AML-193 (cell line): ENCODE measurements around the gene GOLGA6L22.
"Not testable (repeated sequence)": the region's sequence is repeated elsewhere in the genome, so short reads cannot be mapped to it uniquely, and the experiment has no call there.

ENCODE experiments used
- DNase-seq, 2 experiments: peaks; one replicate each; lab custom pipeline; 2025; lab: John Stamatoyannopoulos, UW

The GOLGA6L22 gene, protein sequence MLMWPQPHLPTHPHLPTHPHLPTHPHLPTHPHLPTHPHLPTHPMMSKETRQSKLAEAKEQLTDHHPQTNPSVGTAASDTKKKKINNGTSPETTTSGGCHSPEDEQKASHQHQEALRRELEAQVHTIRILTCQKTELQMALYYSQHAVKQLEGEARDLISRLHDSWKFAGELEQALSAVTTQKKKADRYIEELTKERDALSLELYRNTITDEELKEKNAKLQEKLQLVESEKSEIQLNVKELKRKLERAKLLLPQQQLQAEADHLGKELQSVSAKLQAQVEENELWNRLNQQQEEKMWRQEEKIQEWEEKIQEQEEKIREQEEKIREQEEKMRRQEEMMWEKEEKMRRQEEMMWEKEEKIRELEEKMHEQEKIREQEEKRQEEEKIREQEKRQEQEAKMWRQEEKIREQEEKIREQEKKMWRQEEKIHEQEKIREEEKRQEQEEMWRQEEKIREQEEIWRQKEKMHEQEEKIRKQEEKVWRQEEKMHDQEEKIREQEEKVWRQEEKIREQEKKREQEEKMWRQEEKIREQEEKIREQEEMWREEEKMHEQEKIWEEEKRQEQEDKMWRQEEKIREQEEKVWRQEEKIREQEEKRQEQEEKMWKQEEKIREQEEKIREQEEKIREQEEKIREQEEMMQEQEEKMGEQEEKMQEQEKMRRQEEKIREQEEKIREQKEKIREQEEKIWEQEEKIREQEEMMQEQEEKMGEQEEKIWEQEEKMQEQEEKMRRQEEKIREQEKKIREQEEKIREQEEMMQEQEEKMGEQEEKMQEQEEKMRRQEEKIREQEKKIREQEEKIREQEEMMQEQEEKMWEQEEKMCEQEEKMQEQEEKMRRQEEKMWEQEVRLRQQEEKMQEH

GRCh38 chr15:22458603-22459002 is at the start of gene GOLGA6L22:
TSS of gene GOLGA6L22 (plus strand) at chr15:22458903. CDS start at chr15:22458994, 91 bp downstream.
- not testable (repeated sequence) for DNase-seq

DNA sequence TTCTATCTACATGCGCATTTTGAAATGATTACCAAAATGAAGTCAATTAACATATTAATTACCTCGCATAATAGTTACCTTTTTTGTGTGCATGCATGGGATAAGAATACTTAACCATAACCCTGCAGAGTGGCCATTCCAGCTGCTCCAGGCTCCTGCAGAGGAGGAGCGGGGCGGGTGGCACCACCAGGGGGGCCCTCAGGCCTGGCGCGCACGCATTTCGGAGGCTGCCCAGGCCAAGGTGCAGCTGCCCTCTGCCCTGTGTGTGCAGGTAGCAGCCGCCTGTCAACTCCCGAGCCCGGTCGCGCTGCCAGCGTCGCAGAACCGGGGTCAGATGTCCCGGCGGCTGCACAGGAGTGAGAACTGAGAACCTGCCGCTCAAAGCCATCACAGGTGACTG is 41.4 kb upstream of the GOLGA6L22 start:
- not testable (repeated sequence) for DNase-seq

- not testable (repeated sequence) for DNase-seq
Observed at GRCh38 chr15:22417795-22418194, 40.9 kb upstream of the GOLGA6L22 start.

- not testable (repeated sequence) for DNase-seq
Observed at GRCh38 chr15:22418212-22418611, 40.5 kb upstream of the GOLGA6L22 start.

DNA sequence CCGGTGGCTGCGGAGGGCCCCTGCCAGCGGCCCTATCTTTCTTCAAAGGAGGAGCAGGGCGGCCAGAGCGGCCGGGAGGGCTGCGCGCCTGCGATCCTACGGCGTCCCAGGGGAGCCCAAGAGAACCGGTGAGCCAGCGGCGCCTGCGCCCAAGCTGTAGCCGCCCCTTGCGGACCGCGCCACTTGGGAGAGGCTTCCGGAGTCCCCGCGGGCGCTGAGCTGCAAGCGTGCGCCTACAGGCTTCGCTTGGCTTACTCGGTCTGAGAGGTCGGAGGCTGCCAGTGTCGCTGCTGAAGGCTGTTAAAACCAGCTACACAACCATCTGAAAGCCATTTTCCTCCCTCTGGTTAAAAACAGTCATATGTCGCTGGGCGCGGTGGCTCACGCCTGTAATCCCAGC is 40.0 kb upstream of the GOLGA6L22 start:
- DNase-seq: not testable (repeated sequence)

DNA sequence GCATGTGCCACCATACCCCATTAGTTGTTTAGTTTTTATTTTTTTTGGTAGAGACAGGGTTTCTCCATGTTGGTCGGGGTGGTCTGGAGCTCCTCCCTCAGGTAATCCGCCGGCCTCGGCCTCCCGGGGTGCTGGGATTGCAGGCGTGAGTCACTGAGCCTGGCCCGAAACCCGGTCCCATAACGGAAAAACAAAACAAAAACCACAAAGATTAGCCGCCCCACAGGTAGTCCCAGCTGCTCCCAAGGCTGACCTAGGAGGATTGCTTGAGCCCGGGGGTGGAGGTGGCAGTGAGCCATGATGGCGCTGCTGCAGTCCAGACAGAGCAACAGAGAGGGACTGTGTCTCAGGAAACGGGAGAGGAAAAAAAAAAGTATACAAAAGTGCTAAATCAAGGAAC is 38.4 kb upstream of the GOLGA6L22 start:
- not testable (repeated sequence) for DNase-seq

DNA sequence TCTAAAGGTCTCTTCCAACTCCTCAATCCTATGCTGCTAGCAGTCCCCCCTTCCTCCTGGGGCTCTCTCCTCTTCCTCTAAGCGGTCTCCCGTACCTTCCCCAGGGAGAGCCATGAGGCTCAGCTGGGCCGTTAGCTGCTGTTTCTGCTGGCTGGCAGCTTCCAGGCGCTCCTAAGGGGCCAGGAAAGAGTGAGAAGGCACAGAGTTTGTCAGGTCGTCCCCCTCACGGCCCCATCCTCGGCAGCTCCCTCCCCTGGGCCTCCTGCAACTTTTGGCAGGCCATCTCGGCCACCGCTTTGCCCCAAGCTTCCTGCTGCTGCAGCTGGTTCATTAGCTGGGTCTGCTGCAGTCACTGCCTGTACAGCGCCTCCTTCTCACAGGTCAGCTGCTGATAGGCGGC is 29.3 kb upstream of the GOLGA6L22 start:
- not testable (repeated sequence) for DNase-seq

DNA sequence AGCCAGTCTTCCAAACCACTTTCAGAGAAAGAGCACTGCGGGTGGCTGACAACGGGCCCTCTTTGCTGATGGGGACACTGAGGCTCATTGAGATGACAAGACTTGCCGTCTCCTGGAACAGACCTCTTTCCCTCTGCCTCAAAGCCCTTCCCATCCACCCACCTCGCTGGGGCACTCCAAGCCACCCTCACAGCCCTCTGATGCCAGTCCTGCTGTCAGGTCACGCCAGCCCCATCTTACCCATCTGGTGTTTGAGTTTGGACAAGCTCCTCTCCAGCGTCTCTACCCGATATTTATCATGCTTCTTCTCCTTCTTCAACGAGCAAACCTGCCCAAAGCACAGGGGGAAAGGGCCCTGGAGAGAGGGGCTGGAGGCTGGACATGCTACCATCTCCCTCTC is 27.0 kb upstream of the GOLGA6L22 start:
- not testable (repeated sequence) for DNase-seq

GRCh38 chr15:22494490-22495113 is 35.9 kb downstream of the GOLGA6L22 start:
- not testable (repeated sequence) for DNase-seq

DNA sequence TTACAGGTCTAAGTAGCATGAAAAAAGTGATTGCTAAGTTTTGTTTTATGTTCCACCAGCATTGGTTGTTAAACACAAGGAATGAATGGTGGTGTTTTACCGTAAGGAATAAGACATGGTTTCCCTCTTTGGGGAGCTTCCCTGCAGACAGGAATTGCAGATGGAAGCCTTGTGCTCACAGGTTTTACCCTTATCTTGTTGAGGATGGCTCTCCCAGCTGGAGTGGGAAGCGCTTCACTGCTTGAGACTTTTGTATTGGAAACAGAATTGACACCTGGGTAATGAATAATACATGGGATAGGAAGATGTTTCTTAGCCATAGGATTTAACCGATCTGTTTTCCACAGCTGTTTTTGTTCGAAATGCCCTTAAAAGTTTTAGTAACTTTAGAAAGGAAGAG is 38.5 kb downstream of the GOLGA6L22 start:
- not testable (repeated sequence) for DNase-seq

GRCh38 chr15:22498220-22498925 is 39.7 kb downstream of the GOLGA6L22 start:
- not testable (repeated sequence) for DNase-seq

DNA sequence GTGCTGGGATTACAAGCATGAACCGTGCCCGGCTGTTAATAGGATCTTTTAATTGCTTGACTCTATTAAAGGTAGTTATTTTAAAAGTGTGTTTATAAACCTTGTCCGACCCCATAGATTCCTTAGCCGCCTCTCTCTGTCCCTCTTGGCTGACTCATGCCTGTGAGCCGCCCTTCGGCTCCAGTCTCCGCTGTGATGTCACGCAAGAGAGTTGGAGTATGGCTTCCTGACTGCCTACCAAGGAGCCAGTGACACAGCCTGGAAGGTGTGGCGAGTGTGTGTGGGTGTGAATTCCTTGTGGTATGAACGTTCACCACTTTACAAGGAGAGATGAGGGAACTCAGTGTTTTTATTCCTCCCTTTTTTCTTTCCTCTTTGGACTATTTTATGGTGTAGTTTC is 43.6 kb downstream of the GOLGA6L22 start:
- not testable (repeated sequence) for DNase-seq

- DNase-seq: not testable (repeated sequence)
Observed at GRCh38 chr15:22506959-22507358, 48.3 kb downstream of the GOLGA6L22 start.

GRCh38 chr15:22516140-22516539 is 57.4 kb downstream of the GOLGA6L22 start:
- not testable (repeated sequence) for DNase-seq
